ENCODE measurements around the gene OGFOD2.

The OGFOD2 gene

DNA sequence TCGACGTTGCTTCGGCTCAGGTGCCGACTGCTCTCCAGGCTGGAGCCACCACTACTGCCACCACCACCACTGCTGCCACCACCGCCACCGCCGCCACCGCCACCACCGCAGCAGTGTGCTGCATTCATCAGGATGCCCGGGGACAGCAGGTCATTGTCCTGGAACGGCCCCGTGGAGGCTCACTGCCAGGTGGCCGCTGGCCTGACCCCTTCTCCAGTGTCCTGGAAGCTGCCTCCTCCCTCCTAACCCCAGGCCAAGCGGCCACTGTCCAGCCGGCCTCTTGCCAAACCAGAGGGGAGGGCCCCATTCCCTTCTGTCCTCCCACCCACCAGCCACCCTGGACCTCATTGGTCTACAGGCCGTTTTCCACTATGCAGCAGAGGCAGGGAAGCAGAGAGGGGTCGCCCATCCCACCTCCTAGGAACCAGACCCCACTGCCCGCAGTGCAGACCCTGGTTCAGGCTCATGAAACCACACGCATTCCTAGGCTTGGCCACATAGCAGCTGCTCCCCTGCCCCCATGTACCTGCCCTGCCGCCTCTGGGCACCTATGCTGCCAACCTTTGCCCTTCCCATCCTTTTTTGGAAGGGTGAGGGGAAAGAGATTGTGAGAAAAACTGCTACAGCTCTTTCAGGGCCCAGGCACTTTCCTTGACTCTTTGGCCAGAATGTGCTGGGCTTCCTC, 20.6 kb downstream of the OGFOD2 start:
- no peak for ATAC-seq
- TF ChIP-seq BACH2 (CRISPR knock-in tag; IDR thresholded peaks at IDR 0.05; ENCODE audit: borderline replicate concordance) (no peak), ZC3H10 (CRISPR knock-in tag; IDR thresholded peaks at IDR 0.05) (no peak), TCF4 (CRISPR knock-in tag; IDR thresholded peaks at IDR 0.05; ENCODE audit: borderline replicate concordance) (no peak), SNAI2 (CRISPR knock-in tag; IDR thresholded peaks at IDR 0.05) (no peak), OSR1 (CRISPR knock-in tag; IDR thresholded peaks at IDR 0.05) (no peak), POU6F1 (CRISPR knock-in tag; IDR thresholded peaks at IDR 0.05; ENCODE audit: borderline replicate concordance, low read depth) (no peak), ESRRG (CRISPR knock-in tag; IDR thresholded peaks at IDR 0.05) (no peak), CSDC2 (CRISPR knock-in tag; IDR thresholded peaks at IDR 0.05) (no peak), ZNF8 (CRISPR knock-in tag; IDR thresholded peaks at IDR 0.05) (no peak), ZNF565 (CRISPR knock-in tag; conservative IDR thresholded peaks at IDR 0.05; ENCODE audit: low read depth) (no peak)
- TF ChIP-seq, protein P1, sequence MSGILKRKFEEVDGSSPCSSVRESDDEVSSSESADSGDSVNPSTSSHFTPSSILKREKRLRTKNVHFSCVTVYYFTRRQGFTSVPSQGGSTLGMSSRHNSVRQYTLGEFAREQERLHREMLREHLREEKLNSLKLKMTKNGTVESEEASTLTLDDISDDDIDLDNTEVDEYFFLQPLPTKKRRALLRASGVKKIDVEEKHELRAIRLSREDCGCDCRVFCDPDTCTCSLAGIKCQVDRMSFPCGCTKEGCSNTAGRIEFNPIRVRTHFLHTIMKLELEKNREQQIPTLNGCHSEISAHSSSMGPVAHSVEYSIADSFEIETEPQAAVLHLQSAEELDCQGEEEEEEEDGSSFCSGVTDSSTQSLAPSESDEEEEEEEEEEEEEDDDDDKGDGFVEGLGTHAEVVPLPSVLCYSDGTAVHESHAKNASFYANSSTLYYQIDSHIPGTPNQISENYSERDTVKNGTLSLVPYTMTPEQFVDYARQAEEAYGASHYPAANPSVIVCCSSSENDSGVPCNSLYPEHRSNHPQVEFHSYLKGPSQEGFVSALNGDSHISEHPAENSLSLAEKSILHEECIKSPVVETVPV (CRISPR knock-in tag; IDR thresholded peaks at IDR 0.05): no peak

- ATAC-seq: no peak
- no peak for TF ChIP-seq ZNF8 (CRISPR knock-in tag; IDR thresholded peaks at IDR 0.05)
- TF ChIP-seq, protein P2, sequence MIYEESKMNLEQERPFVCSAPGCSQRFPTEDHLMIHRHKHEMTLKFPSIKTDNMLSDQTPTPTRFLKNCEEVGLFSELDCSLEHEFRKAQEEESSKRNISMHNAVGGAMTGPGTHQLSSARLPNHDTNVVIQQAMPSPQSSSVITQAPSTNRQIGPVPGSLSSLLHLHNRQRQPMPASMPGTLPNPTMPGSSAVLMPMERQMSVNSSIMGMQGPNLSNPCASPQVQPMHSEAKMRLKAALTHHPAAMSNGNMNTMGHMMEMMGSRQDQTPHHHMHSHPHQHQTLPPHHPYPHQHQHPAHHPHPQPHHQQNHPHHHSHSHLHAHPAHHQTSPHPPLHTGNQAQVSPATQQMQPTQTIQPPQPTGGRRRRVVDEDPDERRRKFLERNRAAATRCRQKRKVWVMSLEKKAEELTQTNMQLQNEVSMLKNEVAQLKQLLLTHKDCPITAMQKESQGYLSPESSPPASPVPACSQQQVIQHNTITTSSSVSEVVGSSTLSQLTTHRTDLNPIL (CRISPR knock-in tag; IDR thresholded peaks at IDR 0.05; ENCODE audit: low read depth): no peak
- no peak for TF ChIP-seq SNAI2 (CRISPR knock-in tag; IDR thresholded peaks at IDR 0.05)
- no peak for TF ChIP-seq OSR1 (CRISPR knock-in tag; IDR thresholded peaks at IDR 0.05)
- TF ChIP-seq ARNTL (CRISPR knock-in tag; IDR thresholded peaks at IDR 0.05; ENCODE audit: borderline replicate concordance, low read depth): no peak
- TF ChIP-seq POU6F1 (CRISPR knock-in tag; IDR thresholded peaks at IDR 0.05; ENCODE audit: borderline replicate concordance, low read depth): no peak
- no peak for TF ChIP-seq ZFP3 (CRISPR knock-in tag; IDR thresholded peaks at IDR 0.05)
- no peak for TF ChIP-seq ESRRG (CRISPR knock-in tag; IDR thresholded peaks at IDR 0.05)
- TF ChIP-seq PATZ1 (CRISPR knock-in tag; IDR thresholded peaks at IDR 0.05; ENCODE audit: borderline replicate concordance): no peak
- no peak for TF ChIP-seq ZFP30 (CRISPR knock-in tag; IDR thresholded peaks at IDR 0.05)
- no peak for TF ChIP-seq ZC3H10 (CRISPR knock-in tag; IDR thresholded peaks at IDR 0.05)
These were observed 21.2 kb downstream of the OGFOD2 start for GRCh38 chr12:122996188-122996601.

- no peak for ATAC-seq
- TF ChIP-seq GLIS3 (CRISPR knock-in tag; IDR thresholded peaks at IDR 0.05) (no peak), PATZ1 (CRISPR knock-in tag; IDR thresholded peaks at IDR 0.05; ENCODE audit: borderline replicate concordance) (no peak), ISL1 (CRISPR knock-in tag; IDR thresholded peaks at IDR 0.05) (no peak), CSDC2 (CRISPR knock-in tag; IDR thresholded peaks at IDR 0.05) (no peak)
- TF ChIP-seq, protein P2 (CRISPR knock-in tag; IDR thresholded peaks at IDR 0.05; ENCODE audit: low read depth): no peak
These were observed 21.7 kb downstream of the OGFOD2 start for GRCh38 chr12:122996621-122997342.
